ENCODE data around the gene BICD2. TPM values are rescaled to one million over a fixed set of nuclear protein-coding genes. Genes with fewer than 3 reads are reported as not detected.
"Not testable (repeated sequence)": the region's sequence is repeated elsewhere in the genome, so short reads cannot be mapped to it uniquely, and the experiment has no call there.

The BICD2 gene
- total and polyA plus RNA-seq, 12 donors: 9.3 to 33.8 (median 23.3) TPM

DNA sequence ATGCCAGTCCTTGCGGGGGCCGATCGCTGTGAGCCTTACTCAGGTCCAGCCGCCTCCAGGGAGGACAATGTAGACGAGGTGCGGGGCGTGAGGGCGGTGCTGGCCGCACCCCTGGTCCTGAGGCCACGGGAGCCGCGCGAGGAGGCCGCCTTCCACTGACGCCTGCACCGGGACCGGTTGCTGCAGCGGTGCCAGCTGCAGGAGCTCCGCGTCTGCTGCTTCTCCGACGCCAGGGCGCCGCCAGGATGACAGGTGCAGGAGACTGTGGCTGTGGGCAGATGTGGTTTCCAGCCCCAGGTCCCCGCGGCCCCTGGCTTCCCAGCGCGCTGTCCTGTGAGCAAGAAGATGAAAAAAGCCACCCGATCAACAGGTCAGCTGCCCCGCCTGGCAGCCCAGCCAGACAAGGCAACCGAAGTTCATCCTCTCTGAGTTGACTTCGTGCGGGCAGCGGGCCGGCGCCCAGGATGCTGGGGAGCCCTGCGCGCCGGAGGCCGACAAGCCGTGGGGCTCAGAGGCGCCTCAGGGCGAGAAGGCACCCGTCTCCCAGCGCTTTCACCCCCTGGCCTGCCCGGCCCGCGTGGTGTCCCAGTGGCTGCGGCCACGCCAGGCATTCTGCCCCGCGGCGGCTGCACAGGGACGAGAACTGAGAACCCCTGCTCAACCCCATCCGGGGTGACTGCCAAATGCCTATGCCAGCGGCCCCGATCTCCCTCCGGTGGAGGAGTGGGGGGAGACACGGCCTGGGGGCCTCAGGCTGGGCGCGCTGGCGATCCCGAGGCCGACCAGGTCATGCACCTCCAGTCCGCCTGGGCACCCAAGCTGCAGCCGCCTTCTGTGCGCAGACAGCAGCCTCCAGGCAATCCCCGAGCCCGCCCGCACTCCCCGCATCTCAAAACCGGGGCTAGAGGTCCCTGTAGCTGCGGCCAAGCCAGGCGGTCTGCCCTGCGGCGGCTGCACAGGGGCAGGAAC lies 43.4 kb upstream of the BICD2 start:
- Histone ChIP-seq H3K9me3 (replicated peaks in 1 of 3) (peaks cover 0 to 4% (median 0%) of the 10 kb centered on the region in 3 donors), H3K27me3 (peaks cover 71% of the 10 kb centered on the region), H3K4me1 (replicated peaks in 1 of 2) (peaks cover 17 to 26% of the 10 kb centered on the region in 2 donors), H3K27ac (no peak overlapping the region), H3K36me3 (replicated peaks in 1 of 2) (no peaks in the 10 kb centered on the region), H3K4me3 (peak overlapping the region in 1 of 4 donors; percentile 16)
- DNase-seq: no peak
- no peak for TF ChIP-seq POLR2A (IDR thresholded peaks at IDR 0.05)
- TF ChIP-seq, protein P1, sequence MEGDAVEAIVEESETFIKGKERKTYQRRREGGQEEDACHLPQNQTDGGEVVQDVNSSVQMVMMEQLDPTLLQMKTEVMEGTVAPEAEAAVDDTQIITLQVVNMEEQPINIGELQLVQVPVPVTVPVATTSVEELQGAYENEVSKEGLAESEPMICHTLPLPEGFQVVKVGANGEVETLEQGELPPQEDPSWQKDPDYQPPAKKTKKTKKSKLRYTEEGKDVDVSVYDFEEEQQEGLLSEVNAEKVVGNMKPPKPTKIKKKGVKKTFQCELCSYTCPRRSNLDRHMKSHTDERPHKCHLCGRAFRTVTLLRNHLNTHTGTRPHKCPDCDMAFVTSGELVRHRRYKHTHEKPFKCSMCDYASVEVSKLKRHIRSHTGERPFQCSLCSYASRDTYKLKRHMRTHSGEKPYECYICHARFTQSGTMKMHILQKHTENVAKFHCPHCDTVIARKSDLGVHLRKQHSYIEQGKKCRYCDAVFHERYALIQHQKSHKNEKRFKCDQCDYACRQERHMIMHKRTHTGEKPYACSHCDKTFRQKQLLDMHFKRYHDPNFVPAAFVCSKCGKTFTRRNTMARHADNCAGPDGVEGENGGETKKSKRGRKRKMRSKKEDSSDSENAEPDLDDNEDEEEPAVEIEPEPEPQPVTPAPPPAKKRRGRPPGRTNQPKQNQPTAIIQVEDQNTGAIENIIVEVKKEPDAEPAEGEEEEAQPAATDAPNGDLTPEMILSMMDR (IDR thresholded peaks at IDR 0.05): no peak
- 1 to 5% (median 4%) methylated on average over 37 to 76 of the region's 76 CpGs; no CpG with 5 or more reads in 1 of the 4 donors for WGBS, 4 donors
- intact Hi-C loops (cut with DNase I): no loop called here

- Histone ChIP-seq H3K9me3 (replicated peaks in 1 of 3) (peaks cover 0 to 4% (median 0%) of the 10 kb centered on the region in 3 donors), H3K36me3 (replicated peaks in 1 of 2) (no peaks in the 10 kb centered on the region), H3K4me1 (replicated peaks in 1 of 2) (peaks cover 17 to 26% of the 10 kb centered on the region in 2 donors), H3K27ac (no peak overlapping the region), H3K27me3 (peaks cover 62% of the 10 kb centered on the region), H3K4me3 (no peak overlapping the region)
- no peak for DNase-seq
- WGBS, 4 donors: 10 to 24% (median 14%) methylated on average over 26 to 44 of the region's 44 CpGs
- TF ChIP-seq POLR2A (IDR thresholded peaks at IDR 0.05): no peak
- TF ChIP-seq, protein P1 (IDR thresholded peaks at IDR 0.05): no peak
- intact Hi-C loops (cut with DNase I): no loop called here
These were observed 42.6 kb upstream of the BICD2 start for GRCh38 chr9:92807031-92807756.

- WGBS, 4 donors: 77 to 85% (median 82%) methylated on average over 6 of the region's 6 CpGs
- intact Hi-C loops (cut with DNase I): no loop called here
- Histone ChIP-seq H3K9me3 (replicated peaks in 1 of 3) (no peaks in the 10 kb centered on the region), H3K4me3 (no peak overlapping the region), H3K4me1 (replicated peaks in 1 of 2) (peaks cover 16 to 24% of the 10 kb centered on the region in 2 donors), H3K36me3 (replicated peaks in 1 of 2) (no peaks in the 10 kb centered on the region), H3K27ac (no peak overlapping the region), H3K27me3 (peaks cover 47% of the 10 kb centered on the region)
- TF ChIP-seq POLR2A (IDR thresholded peaks at IDR 0.05): no peak
- TF ChIP-seq, protein P1 (IDR thresholded peaks at IDR 0.05): no peak
- DNase-seq: no peak
These were observed 40.1 kb upstream of the BICD2 start for GRCh38 chr9:92804727-92805126.

DNA sequence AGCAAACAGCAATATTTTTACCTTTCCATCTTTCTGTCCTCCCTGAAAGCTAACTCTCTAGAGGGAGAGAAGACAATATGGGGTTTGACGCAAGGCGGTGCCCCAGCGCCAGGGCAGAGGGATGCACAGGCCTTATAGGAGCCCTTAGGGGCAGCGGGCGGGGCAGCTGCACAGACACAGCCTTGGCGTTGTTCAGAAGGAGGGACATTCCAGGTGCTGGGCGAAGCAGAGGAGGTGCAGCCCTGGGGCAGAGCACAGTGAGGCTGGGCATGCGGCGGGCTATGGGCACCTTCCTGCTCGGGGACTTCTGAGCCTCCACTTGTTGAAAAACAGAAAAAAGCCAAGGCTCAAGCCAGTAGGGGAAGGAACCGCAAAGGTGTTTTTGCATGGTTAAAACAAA lies 33.7 kb upstream of the BICD2 start:
- Histone ChIP-seq H3K27me3 (peaks cover 15% of the 10 kb centered on the region), H3K4me3 (no peak overlapping the region), H3K4me1 (replicated peaks in 1 of 2) (no peaks in the 10 kb centered on the region), H3K36me3 (replicated peaks in 1 of 2) (no peaks in the 10 kb centered on the region), H3K27ac (no peak overlapping the region), H3K9me3 (replicated peaks in 1 of 3) (no peaks in the 10 kb centered on the region)
- no peak for DNase-seq
- WGBS, 4 donors: 83 to 90% (median 85%) methylated on average over 11 of the region's 11 CpGs
- TF ChIP-seq POLR2A (IDR thresholded peaks at IDR 0.05): no peak
- TF ChIP-seq, protein P1 (IDR thresholded peaks at IDR 0.05): no peak
- intact Hi-C loops (cut with DNase I): no loop called here

GRCh38 chr9:92796337-92796804 lies 31.7 kb upstream of the BICD2 start:
- 45 to 59% (median 52%) methylated on average over 4 to 9 of the region's 9 CpGs for WGBS, 4 donors
- peaks cover 15% of the 10 kb centered on the region for H3K27me3 ChIP-seq
- DNase-seq; H3K36me3 ChIP-seq (replicated peaks in 1 of 2); H3K4me3 ChIP-seq; H3K9me3 ChIP-seq (replicated peaks in 1 of 3); H3K27ac ChIP-seq; H3K4me1 ChIP-seq (replicated peaks in 1 of 2); intact Hi-C loops (cut with DNase I): not testable (repeated sequence)

All from adrenal gland (tissue), 12 donors.